Limb (tissue), 2 donors: Measurements from ENCODE around the gene TRMT11.
A peak's percentile ranks its signal among the peaks of the same experiment; 100 is the strongest.
"Not testable (repeated sequence)": the region's sequence is repeated elsewhere in the genome, so short reads cannot be mapped to it uniquely, and the experiment has no call there.

Experiments
- DNase-seq, 2 donors: peaks; one replicate each; pipeline ENCODE4 v3.0.0-alpha.2; 2016; ENCODE audit errors: extremely low spot score in 2 of 2

The TRMT11 gene

GRCh38 chr6:125956506-125957390, 29.6 kb upstream of the TRMT11 start, which contains the start of gene HINT3:
Gene HINT3, plus strand, starts transcription at chr6:125956770. Its CDS starts 208 bp downstream, at chr6:125956978.
- peak; percentile 98 to 99 for DNase-seq

- no peak for DNase-seq
Measured at GRCh38 chr6:125957391-125957693, 29.0 kb upstream of the TRMT11 start.

- no peak for DNase-seq
Measured at GRCh38 chr6:125957845-125958244, 28.5 kb upstream of the TRMT11 start.

GRCh38 chr6:125959041-125959440, 27.3 kb upstream of the TRMT11 start:
- no peak for DNase-seq

GRCh38 chr6:125961117-125961516, 25.2 kb upstream of the TRMT11 start:
- DNase-seq: no peak

- DNase-seq: no peak
Measured at GRCh38 chr6:125962900-125963497, 23.3 kb upstream of the TRMT11 start.

GRCh38 chr6:125963817-125964216, 22.5 kb upstream of the TRMT11 start:
- no peak for DNase-seq

- no peak for DNase-seq
Measured at GRCh38 chr6:125966569-125966968, 19.8 kb upstream of the TRMT11 start.

- DNase-seq: no peak
Measured at GRCh38 chr6:125968493-125968892, 17.8 kb upstream of the TRMT11 start.

GRCh38 chr6:125970760-125971159, 15.6 kb upstream of the TRMT11 start:
- no peak for DNase-seq

GRCh38 chr6:125972478-125972877, 13.9 kb upstream of the TRMT11 start:
- DNase-seq: not testable (repeated sequence)

- DNase-seq: peak in 1 of 2 donors; percentile 67
Measured at GRCh38 chr6:125974214-125974866, 12.0 kb upstream of the TRMT11 start.

- no peak for DNase-seq
Measured at GRCh38 chr6:125979101-125979500, 7.2 kb upstream of the TRMT11 start.

GRCh38 chr6:125981571-125982185, 4.7 kb upstream of the TRMT11 start:
- no peak for DNase-seq

- no peak for DNase-seq
Measured at GRCh38 chr6:125983246-125983945, 2.9 kb upstream of the TRMT11 start.

GRCh38 chr6:125984311-125984710, 2.0 kb upstream of the TRMT11 start:
- no peak for DNase-seq

- no peak for DNase-seq
Measured at GRCh38 chr6:125985522-125985921, 818 bp upstream of the TRMT11 start.

GRCh38 chr6:125985979-125986300, 400 bp upstream of the TRMT11 start:
- DNase-seq: no peak

- no peak for DNase-seq
Measured at GRCh38 chr6:125987026-125987617, 782 bp downstream of the TRMT11 start.

- DNase-seq: no peak
Measured at GRCh38 chr6:125988280-125988679, 1.9 kb downstream of the TRMT11 start.

GRCh38 chr6:125989631-125990030, 3.3 kb downstream of the TRMT11 start:
- no peak for DNase-seq
